Retinal pigment epithelial cell (primary cell): ENCODE measurements around the gene PHF3.
"Not testable (repeated sequence)": the region's sequence is repeated elsewhere in the genome, so short reads cannot be mapped to it uniquely, and the experiment has no call there.

Source experiments
- DNase-seq: peaks from one replicate; pipeline ENCODE4 v3.0.0-alpha.2; 2010; ENCODE audit warnings: low read depth
- H3K4me3 ChIP-seq: 2 replicates; pipeline ENCODE4 v1.5.1; 2011; ENCODE audit warnings: mild to moderate bottlenecking, low read length, control low read depth, moderate library complexity
- TF ChIP-seq, protein P1 (sequence below): conservative IDR thresholded peaks from 2 replicates; pipeline ENCODE4 v1.5.1; 2011; ENCODE audit warnings: low read depth, low read length, control low read depth, inconsistent platforms

PHF3 gene

DNA sequence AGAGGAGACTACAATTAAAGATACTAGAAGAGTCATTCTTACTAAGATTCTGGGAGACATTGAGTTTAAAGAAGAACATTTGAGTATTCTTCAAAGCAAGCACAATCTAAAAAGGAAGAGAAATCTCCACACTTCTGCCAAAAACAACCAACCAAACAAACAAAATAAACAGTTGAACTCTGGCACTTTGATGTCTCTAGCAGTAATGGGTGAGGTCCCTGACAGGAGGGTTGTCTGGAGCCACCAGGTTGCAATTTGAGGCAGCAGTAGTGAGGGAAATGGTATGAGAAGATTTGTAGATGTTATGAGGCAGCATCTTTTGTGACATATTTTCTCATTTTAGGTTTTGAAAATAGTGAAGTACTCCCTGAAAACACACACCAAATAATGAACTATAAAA lies 108.1 kb downstream of the PHF3 start:
- no peak for DNase-seq
- no peak overlapping the region for H3K4me3 ChIP-seq
- TF ChIP-seq, protein P1, sequence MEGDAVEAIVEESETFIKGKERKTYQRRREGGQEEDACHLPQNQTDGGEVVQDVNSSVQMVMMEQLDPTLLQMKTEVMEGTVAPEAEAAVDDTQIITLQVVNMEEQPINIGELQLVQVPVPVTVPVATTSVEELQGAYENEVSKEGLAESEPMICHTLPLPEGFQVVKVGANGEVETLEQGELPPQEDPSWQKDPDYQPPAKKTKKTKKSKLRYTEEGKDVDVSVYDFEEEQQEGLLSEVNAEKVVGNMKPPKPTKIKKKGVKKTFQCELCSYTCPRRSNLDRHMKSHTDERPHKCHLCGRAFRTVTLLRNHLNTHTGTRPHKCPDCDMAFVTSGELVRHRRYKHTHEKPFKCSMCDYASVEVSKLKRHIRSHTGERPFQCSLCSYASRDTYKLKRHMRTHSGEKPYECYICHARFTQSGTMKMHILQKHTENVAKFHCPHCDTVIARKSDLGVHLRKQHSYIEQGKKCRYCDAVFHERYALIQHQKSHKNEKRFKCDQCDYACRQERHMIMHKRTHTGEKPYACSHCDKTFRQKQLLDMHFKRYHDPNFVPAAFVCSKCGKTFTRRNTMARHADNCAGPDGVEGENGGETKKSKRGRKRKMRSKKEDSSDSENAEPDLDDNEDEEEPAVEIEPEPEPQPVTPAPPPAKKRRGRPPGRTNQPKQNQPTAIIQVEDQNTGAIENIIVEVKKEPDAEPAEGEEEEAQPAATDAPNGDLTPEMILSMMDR, result no peak

DNA sequence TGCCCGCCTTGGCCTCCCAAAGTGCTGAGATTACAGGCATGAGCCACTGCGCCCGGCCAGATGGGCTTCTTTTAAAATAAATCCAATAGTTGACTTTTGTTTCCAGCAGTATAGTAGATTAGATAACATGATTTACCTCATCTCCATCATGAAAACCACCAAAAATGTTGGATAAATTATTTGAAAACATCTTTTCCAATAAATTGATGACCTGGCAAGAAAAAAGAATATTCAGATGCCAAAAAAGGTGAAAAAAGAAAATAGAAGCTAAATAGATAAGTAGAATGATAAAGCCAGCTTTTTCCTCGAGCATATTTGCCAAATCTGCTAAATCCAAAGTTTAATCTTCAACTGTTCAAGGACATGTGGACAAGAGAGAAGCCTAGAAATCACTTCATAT lies 109.2 kb downstream of the PHF3 start:
- TF ChIP-seq, protein P1, result no peak
- DNase-seq, result no peak

DNA sequence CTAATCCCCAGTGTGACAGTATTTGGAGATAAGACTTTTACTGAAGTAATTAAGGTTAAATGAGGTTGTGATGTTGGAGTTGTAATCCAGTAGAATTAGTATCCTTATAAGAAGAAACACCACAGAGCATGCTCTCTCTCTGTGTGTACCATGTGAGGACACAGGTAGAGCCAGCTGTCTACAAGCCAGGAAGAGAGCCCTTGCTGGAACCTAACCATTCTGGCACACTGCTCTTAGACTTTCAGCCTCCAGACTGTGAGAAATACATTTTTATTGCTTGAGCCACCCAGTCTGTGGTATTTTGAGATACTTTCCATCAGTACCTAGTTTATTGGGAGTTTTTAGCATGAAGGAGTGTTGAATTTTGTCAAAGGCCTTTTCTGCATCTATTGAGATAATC lies 110.2 kb downstream of the PHF3 start:
- TF ChIP-seq, protein P1, result no peak
- DNase-seq, result no peak
- no peak overlapping the region for H3K4me3 ChIP-seq

More for the DNA sequence above, 109.2 kb downstream of the PHF3 start:
- H3K4me3 ChIP-seq, result no peak overlapping the region

DNA sequence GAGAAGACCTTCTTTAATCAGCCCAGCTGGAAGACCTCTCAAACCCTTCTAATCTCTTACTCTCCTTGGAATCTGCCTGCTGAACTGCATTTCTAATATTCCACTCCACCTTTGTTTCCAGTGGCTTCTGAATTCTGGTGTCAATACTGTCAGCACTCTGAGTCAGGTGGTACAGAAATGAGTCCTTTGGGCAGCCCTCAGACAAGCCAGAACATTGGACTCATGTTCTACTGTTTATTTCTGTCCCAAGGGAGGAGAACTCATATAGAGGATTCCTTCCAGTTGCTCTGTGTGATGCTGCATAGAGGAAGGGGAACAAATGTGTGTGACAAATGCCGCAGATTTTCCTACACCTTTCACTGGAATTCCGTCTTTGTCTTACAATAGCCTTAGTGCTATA lies 114.8 kb downstream of the PHF3 start:
- H3K4me3 ChIP-seq, result no peak overlapping the region

DNA sequence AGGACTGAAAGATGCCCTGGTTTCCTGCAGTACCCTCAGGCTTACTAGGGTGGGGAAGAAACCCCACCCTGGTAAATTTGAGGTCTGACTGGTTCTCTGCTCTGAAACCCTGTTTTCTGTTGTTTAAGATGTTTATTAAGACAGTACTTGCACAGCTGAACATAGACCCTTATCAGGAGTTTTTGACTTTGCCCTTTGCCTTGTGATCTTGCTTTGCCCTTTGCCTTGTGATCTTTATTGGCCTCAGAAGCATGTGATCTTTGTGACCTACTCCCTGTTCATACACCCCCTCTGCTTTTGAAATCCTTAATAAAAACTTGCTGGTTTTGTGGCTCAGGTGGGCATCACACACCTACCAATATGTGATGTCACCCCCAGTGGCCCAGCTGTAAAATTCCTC lies 121.7 kb downstream of the PHF3 start:
- not testable (repeated sequence) for DNase-seq, H3K4me3 ChIP-seq

More for the DNA sequence above, 114.8 kb downstream of the PHF3 start:
- TF ChIP-seq, protein P1, result no peak
- DNase-seq, result no peak

DNA sequence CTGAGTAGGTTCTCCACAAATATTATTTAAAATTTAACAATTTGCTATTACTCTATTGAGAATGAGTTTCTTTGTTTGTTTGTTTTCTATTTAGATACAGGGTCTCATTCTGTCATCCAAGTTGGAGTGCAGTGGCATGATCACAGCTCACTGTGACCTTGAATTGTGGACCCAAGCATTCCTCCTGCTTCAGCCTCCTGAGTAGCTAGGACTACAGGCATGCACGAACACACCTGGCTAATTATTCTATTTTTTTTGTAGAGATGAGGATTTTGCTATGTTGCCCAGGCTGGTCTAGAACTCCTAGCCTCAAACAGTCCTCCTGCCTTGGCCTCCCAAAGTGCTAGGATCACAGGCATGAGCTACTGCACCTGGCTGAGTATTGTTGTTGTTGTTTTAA lies 122.2 kb downstream of the PHF3 start:
- no peak for DNase-seq

DNA sequence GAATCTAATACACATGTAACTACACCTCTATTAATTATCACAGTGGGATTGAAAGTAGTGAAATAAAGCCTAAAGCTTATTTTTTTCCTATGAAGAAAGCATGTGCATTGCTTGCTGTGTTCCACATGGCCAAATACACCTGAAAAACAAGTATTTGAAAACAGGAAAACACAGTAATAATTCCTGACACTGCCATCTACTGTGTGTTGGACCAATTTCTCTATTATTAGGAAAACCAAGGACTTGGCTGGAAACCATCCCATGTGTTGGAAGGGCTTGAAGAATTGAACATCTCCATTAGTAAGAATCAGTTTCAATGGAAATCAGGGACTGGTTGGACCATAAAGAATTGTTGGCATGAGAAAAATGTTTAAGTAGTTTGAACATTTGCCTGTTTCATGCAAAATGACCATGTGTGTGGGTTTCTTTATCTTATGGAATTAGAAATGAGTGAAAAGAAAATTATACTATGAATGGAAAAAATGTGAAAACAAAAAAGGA lies 124.1 kb downstream of the PHF3 start:
- TF ChIP-seq, protein P1, result no peak
- no peak overlapping the region for H3K4me3 ChIP-seq
- DNase-seq, result no peak

More for the DNA sequence above, 122.2 kb downstream of the PHF3 start:
- no peak overlapping the region for H3K4me3 ChIP-seq
- TF ChIP-seq, protein P1, result no peak

DNA sequence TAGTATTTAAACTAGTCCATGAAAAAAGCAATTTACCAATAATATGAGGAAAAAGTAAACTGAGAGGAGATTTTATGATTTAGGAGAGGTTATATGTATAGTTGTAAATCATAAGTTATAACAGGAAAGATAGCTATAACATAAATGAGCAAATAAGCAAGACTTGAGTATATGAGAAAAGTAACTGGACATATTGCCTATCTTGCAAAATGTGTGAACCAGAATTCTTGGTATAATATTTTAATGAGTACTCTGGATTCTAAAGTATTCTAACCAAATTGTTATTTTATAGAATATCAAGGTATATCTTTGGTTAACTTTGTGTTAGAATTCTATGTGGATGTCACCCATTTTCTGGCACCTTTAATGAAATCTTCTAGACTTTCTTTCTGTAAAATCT lies 124.6 kb downstream of the PHF3 start:
- H3K4me3 ChIP-seq, result no peak overlapping the region
- TF ChIP-seq, protein P1, result no peak
- DNase-seq, result no peak
